ENCODE measurements around the gene SHROOM3. TPM values are rescaled to one million over a fixed set of nuclear protein-coding genes. Genes with fewer than 3 reads are reported as not detected.

SHROOM3 gene
- total RNA-seq, 2 donors from 2014 or later, result 139 to 171 TPM

GRCh38 chr4:76750716-76751115 is 315.7 kb downstream of the SHROOM3 start:
- Histone ChIP-seq H3K9me3 (no peaks in the 10 kb centered on the region), H3K27ac (peak overlapping the region in 1 of 2 donors; percentile 13), H3K4me1 (ENCODE audit: control insufficient read depth in 1 of 2, low read depth in 2 of 2) (peaks cover 29 to 68% of the 10 kb centered on the region in 2 donors), H3K4me3 (no peak overlapping the region), H3K36me3 (peaks cover 16% of the 10 kb centered on the region), H3K27me3 (replicated peaks; ENCODE audit: insufficient read depth) (no peaks in the 10 kb centered on the region)
- DNase-seq (ENCODE audit: low spot score), result no peak
- TF ChIP-seq CTCF (IDR thresholded peaks at IDR 0.05), result no peak
- no peak for ATAC-seq (ENCODE audit: insufficient number of reproducible peaks, low FRiP score, low read depth)

- TF ChIP-seq CTCF (IDR thresholded peaks at IDR 0.05), result no peak
- no peak for ATAC-seq (ENCODE audit: insufficient number of reproducible peaks, low FRiP score, low read depth)
- H3K36me3 ChIP-seq, result peaks cover 24% of the 10 kb centered on the region
- H3K27ac ChIP-seq, result peak overlapping the region in 1 of 2 donors; percentile 83
- no peak overlapping the region for H3K4me3 ChIP-seq
- H3K9me3 ChIP-seq, result no peaks in the 10 kb centered on the region
- no peaks in the 10 kb centered on the region for H3K27me3 ChIP-seq (replicated peaks; ENCODE audit: insufficient read depth)
- DNase-seq (ENCODE audit: low spot score), result no peak
- H3K4me1 ChIP-seq (ENCODE audit: control insufficient read depth in 1 of 2, low read depth in 2 of 2), result peaks cover 22 to 73% of the 10 kb centered on the region in 2 donors
These were observed 316.7 kb downstream of the SHROOM3 start for GRCh38 chr4:76751612-76752343.

GRCh38 chr4:76752861-76753501 is 318.0 kb downstream of the SHROOM3 start:
- ATAC-seq (ENCODE audit: insufficient number of reproducible peaks, low FRiP score, low read depth), result peak; percentile 57
- no peak for TF ChIP-seq CTCF (IDR thresholded peaks at IDR 0.05)
- H3K27ac ChIP-seq, result peak overlapping the region; percentile 83 to 86

DNA sequence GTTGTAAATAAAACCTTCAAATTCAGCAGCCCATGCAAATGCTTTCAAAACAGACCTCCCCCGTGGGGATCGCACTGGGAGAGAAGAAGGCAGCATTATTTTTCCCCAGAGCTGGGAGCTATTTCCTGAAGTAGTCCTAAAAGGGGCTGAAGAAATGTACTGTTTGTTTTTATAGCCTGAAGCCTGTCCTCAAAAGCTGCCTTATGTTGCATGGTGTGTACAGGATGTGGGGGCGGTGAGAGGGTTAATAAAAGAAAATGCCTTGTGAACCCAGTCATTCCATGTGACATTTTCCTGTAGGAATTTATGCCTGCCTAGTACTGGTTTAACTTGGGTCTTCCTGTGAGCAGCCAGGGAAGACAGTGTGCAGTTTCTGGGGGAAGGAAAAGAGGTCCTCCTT is 318.8 kb downstream of the SHROOM3 start:
- ATAC-seq (ENCODE audit: insufficient number of reproducible peaks, low FRiP score, low read depth) (peak; percentile 54), DNase-seq (ENCODE audit: low spot score) (no peak)
- H3K4me3 ChIP-seq, result peak overlapping the region; percentile 40
- H3K9me3 ChIP-seq, result no peaks in the 10 kb centered on the region
- no peak for TF ChIP-seq CTCF (IDR thresholded peaks at IDR 0.05)
- H3K27me3 ChIP-seq (replicated peaks; ENCODE audit: insufficient read depth), result no peaks in the 10 kb centered on the region
- H3K27ac ChIP-seq, result peak overlapping the region; percentile 83 to 86
- H3K36me3 ChIP-seq, result peaks cover 25% of the 10 kb centered on the region
- peaks cover 29 to 73% of the 10 kb centered on the region in 2 donors for H3K4me1 ChIP-seq (ENCODE audit: control insufficient read depth in 1 of 2, low read depth in 2 of 2)

More at GRCh38 chr4:76752861-76753501, 318.0 kb downstream of the SHROOM3 start:
- peaks cover 25% of the 10 kb centered on the region for H3K36me3 ChIP-seq
- peak; percentile 35 for DNase-seq (ENCODE audit: low spot score)
- no peaks in the 10 kb centered on the region for H3K9me3 ChIP-seq
- peaks cover 27 to 74% of the 10 kb centered on the region in 2 donors for H3K4me1 ChIP-seq (ENCODE audit: control insufficient read depth in 1 of 2, low read depth in 2 of 2)
- H3K27me3 ChIP-seq (replicated peaks; ENCODE audit: insufficient read depth), result no peaks in the 10 kb centered on the region
- peak overlapping the region; percentile 40 for H3K4me3 ChIP-seq

DNA sequence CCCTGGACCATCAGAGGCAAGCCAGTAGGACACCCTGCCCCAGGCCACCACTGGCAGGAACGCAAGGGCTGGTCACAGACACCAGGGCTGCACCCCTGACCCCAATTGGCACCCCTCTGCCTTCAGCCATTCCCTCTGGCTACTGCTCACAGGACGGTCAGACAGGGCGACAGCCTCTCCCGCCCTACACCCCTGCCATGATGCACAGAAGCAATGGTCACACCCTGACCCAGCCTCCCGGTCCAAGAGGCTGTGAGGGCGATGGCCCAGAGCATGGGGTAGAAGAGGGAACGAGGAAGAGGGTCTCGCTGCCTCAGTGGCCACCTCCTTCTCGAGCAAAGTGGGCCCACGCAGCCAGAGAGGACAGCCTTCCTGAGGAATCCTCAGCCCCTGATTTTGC is 319.4 kb downstream of the SHROOM3 start:
- ATAC-seq (ENCODE audit: insufficient number of reproducible peaks, low FRiP score, low read depth) (no peak), DNase-seq (ENCODE audit: low spot score) (no peak)
- peaks cover 29 to 73% of the 10 kb centered on the region in 2 donors for H3K4me1 ChIP-seq (ENCODE audit: control insufficient read depth in 1 of 2, low read depth in 2 of 2)
- no peaks in the 10 kb centered on the region for H3K9me3 ChIP-seq
- no peak for TF ChIP-seq CTCF (IDR thresholded peaks at IDR 0.05)
- peaks cover 27% of the 10 kb centered on the region for H3K36me3 ChIP-seq
- H3K27me3 ChIP-seq (replicated peaks; ENCODE audit: insufficient read depth), result no peaks in the 10 kb centered on the region
- peak overlapping the region; percentile 83 to 86 for H3K27ac ChIP-seq
- H3K4me3 ChIP-seq, result peak overlapping the region; percentile 40
